ENCODE measurements around the gene RDX. TPM values are rescaled to one million over a fixed set of nuclear protein-coding genes. Genes with fewer than 3 reads are reported as not detected.

The RDX gene
- total RNA-seq, 4 donors from 2014 or later: 8.3 to 113 (median 13.7) TPM

- TF ChIP-seq POLR2A (IDR thresholded peaks at IDR 0.05): no peak
- no peak for TF ChIP-seq CTCF (IDR thresholded peaks at IDR 0.05)
- Histone ChIP-seq H3K4me1 (no peaks in the 10 kb centered on the region), H3K27me3 (no peaks in the 10 kb centered on the region), H3K4me3 (no peak overlapping the region), H3K27ac (no peak overlapping the region), H3K9me3 (peaks cover 0 to 1% (median 0%) of the 10 kb centered on the region in 4 donors), H3K36me3 (no peaks in the 10 kb centered on the region)
- DNase-seq: no peak
These were observed 110.0 kb downstream of the RDX start for GRCh38 chr11:110186456-110186855.

GRCh38 chr11:110185599-110185998 is 110.8 kb downstream of the RDX start:
- no peaks in the 10 kb centered on the region for H3K4me1 ChIP-seq
- no peak for DNase-seq
- H3K4me3 ChIP-seq: no peak overlapping the region
- H3K27me3 ChIP-seq: no peaks in the 10 kb centered on the region
- TF ChIP-seq CTCF (IDR thresholded peaks at IDR 0.05): no peak
- TF ChIP-seq POLR2A (IDR thresholded peaks at IDR 0.05): no peak
- H3K36me3 ChIP-seq: no peaks in the 10 kb centered on the region
- no peak overlapping the region for H3K27ac ChIP-seq
- H3K9me3 ChIP-seq: no peaks in the 10 kb centered on the region

- no peak for DNase-seq
These were observed 111.3 kb downstream of the RDX start for GRCh38 chr11:110185121-110185591.

GRCh38 chr11:110184456-110184855 is 112.0 kb downstream of the RDX start:
- Histone ChIP-seq H3K9me3 (no peaks in the 10 kb centered on the region), H3K4me1 (no peaks in the 10 kb centered on the region), H3K4me3 (no peak overlapping the region), H3K36me3 (no peaks in the 10 kb centered on the region), H3K27me3 (no peaks in the 10 kb centered on the region), H3K27ac (no peak overlapping the region)
- TF ChIP-seq POLR2A (IDR thresholded peaks at IDR 0.05) (no peak), CTCF (IDR thresholded peaks at IDR 0.05) (no peak)
- no peak for DNase-seq

More at GRCh38 chr11:110185121-110185591, 111.3 kb downstream of the RDX start:
- Histone ChIP-seq H3K27ac (no peak overlapping the region), H3K4me3 (no peak overlapping the region), H3K9me3 (no peaks in the 10 kb centered on the region), H3K36me3 (no peaks in the 10 kb centered on the region), H3K27me3 (no peaks in the 10 kb centered on the region), H3K4me1 (no peaks in the 10 kb centered on the region)
- TF ChIP-seq CTCF (IDR thresholded peaks at IDR 0.05): no peak
- TF ChIP-seq POLR2A (IDR thresholded peaks at IDR 0.05): no peak

GRCh38 chr11:110182886-110183285 is 113.5 kb downstream of the RDX start:
- no peaks in the 10 kb centered on the region for H3K9me3 ChIP-seq
- H3K36me3 ChIP-seq: no peaks in the 10 kb centered on the region
- no peaks in the 10 kb centered on the region for H3K4me1 ChIP-seq
- no peak overlapping the region for H3K27ac ChIP-seq
- DNase-seq: no peak
- no peaks in the 10 kb centered on the region for H3K27me3 ChIP-seq
- TF ChIP-seq POLR2A (IDR thresholded peaks at IDR 0.05) (no peak), CTCF (IDR thresholded peaks at IDR 0.05) (no peak)
- no peak overlapping the region for H3K4me3 ChIP-seq

- no peaks in the 10 kb centered on the region for H3K9me3 ChIP-seq
- no peaks in the 10 kb centered on the region for H3K4me1 ChIP-seq
- TF ChIP-seq CTCF (IDR thresholded peaks at IDR 0.05): no peak
- TF ChIP-seq POLR2A (IDR thresholded peaks at IDR 0.05): no peak
- H3K4me3 ChIP-seq: no peak overlapping the region
- no peaks in the 10 kb centered on the region for H3K36me3 ChIP-seq
- H3K27ac ChIP-seq: no peak overlapping the region
- DNase-seq: no peak
- no peaks in the 10 kb centered on the region for H3K27me3 ChIP-seq
These were observed 117.3 kb downstream of the RDX start for GRCh38 chr11:110179064-110179463.
